ENCODE results near the gene MSLN.

MSLN gene

DNA sequence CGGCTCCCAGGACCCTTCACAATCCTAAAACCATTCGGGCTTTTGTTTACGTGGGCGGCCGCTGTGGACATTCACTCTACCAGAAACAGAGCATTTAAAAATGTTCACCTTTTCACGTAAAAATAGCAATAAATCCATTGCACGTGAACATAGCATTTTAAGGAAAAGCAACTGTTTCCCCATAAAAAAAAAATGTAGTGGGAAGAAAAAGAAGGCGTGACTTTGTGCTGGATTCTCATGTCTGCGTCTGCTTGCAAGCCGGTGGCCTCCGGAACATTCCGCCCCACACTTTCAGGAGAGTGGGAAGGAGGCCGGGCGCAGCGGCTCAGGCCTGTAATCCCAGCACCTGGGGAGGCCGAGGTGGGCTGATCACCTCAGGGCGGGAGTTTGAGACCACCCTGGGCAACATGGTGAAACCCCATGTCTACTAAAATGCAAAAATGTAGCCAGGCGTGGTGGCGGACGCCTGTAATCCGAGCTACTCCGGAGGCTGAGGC is 53.4 kb downstream of the MSLN start:
- no peak for DNase-seq

GRCh38 chr16:814974-815373 is 54.4 kb downstream of the MSLN start:
- no peak for DNase-seq

DNA sequence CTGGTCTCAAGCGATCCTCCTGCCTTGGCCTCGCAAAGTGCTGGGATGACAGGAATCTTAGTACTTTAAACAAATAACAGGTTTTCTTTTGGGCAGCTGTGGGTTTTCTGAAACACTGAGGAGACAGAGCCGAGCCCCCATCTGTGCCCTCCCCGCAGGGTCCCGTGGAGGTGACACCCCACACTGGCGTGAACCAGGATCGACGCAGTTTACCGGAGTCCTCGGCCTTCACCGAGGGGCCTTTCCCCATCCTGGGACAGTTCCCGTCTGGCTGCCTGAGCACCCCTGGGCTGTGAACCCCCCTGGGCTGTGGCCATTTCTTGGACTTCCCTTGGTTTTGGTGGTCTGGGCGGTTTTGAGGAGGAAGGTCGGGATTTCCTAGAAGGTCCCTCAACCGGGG is 55.3 kb downstream of the MSLN start:
- DNase-seq: no peak

DNA sequence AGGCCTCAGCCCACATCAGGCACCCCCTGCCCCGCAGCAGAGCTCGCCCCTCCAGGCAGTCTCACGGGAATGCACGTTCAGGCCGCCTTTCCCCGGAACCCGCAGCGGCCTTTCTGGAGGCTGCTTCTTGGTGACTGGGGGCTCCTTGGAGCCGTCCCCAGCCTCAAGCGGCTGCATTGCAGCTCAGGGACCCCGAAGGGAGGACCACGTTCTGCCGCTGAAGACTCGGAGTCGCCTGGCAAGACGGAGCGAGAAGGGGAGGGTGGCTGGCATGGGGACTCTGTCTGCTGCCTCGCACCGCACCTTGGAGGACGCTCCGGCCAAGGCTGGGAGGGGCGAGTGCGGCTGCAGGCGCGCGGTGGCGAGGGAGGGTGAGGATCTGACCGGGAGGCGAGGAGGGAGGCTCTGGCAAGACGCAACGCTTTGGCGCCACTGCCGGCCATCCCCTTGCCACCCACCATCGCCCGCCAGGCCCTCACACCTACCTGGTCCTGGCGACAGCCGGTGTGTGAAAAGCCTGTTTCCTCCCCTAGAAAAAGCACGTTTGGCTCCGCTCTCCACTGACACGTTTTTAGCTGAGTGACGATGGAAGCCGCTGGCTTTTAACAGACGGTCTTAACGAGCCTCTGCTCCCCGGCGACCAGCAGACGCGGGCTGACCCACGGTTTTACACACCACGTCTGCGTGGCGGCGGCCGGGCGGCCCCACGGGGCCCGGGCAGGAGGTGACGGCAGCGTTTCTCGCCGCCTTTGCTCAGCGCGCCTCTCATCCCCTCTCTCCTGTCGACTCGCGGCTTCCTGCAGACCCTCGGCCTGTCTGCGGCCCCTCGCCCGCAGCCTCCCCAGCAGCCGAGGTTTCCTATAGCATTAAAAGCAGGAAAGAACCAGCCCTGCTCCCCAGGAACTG is 56.7 kb downstream of the MSLN start:
- DNase-seq: no peak

DNA sequence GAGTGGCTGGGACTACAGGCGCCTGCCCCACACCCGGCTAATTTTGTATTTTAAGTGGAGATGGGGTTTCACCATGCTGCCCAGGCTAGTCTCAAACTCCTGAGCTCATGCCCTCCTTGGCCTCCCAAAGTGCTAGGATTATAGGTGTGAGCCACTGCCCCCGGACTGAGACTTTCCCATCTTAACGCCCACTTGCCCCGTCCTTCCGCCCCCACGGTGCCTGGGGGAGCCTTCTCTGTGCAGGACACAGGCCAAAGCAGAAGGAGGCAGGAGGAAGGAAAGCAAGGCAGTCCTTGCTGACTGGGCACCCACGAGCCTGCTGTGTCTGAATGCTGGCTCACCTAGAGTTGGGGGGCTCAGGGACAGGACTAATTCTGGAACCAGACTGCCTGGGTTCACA is 57.6 kb downstream of the MSLN start:
- DNase-seq: no peak

Data from activated T-cell treated with anti-CD3 and anti-CD28 coated beads, Interleukin-2, amount 50 U/mL, for 1 hour (primary cell).